ENCODE results near the gene TTC21A. TPM values are rescaled to one million over a fixed set of nuclear protein-coding genes. Genes with fewer than 3 reads are reported as not detected.

TTC21A gene
- total RNA-seq, 1 donor, result 5.6 TPM

DNA sequence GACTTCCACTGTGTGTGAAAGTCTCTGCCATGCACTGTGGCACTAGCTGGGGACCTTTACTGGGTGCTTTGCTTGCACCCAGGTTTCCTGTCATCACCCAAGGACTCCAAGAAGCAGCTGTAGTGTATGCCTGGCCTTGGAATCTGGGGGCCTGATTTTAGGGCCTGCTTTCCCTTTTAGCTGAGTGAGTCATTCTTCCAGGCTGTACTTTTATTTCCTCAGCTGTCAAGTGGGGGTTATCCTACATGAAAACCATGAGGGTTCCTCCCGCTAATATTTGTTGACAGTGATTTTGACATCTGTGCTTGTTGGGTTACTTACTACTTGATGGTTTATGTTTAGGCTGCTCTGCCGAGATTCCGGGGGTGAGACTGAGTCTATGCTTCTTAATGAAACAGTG is 18.6 kb upstream of the TTC21A start:
- H3K27me3 ChIP-seq (ENCODE audit: insufficient read depth, low read length), result no peaks in the 10 kb centered on the region
- H3K4me1 ChIP-seq (ENCODE audit: insufficient read depth, low read length), result peaks cover 8% of the 10 kb centered on the region
- no peaks in the 10 kb centered on the region for H3K9me3 ChIP-seq (ENCODE audit: low read depth, low read length)
- no peak overlapping the region for H3K4me3 ChIP-seq (ENCODE audit: low read length)

DNA sequence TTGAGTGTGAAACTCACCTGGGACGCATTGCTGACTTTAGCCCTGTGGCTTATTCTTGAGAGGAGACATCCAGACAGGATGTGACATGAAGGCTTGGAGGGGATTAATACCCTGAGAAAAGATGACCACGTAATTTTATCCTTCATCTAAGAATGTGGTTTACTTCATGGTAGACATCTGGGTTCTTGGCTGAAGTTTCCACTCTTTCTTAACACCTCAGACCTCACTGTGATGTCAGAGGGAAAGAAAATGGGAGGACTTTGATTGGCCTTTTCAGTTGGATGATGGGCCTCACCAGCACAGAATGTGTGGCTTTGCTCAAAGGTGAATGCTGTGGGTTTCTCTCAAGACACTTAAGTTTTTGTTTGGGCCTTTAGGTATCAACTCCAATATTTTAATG is 16.6 kb upstream of the TTC21A start:
- no peak overlapping the region for H3K4me3 ChIP-seq (ENCODE audit: low read length)
- peaks cover 8% of the 10 kb centered on the region for H3K4me1 ChIP-seq (ENCODE audit: insufficient read depth, low read length)
- no peaks in the 10 kb centered on the region for H3K27me3 ChIP-seq (ENCODE audit: insufficient read depth, low read length)
- H3K9me3 ChIP-seq (ENCODE audit: low read depth, low read length), result no peaks in the 10 kb centered on the region

DNA sequence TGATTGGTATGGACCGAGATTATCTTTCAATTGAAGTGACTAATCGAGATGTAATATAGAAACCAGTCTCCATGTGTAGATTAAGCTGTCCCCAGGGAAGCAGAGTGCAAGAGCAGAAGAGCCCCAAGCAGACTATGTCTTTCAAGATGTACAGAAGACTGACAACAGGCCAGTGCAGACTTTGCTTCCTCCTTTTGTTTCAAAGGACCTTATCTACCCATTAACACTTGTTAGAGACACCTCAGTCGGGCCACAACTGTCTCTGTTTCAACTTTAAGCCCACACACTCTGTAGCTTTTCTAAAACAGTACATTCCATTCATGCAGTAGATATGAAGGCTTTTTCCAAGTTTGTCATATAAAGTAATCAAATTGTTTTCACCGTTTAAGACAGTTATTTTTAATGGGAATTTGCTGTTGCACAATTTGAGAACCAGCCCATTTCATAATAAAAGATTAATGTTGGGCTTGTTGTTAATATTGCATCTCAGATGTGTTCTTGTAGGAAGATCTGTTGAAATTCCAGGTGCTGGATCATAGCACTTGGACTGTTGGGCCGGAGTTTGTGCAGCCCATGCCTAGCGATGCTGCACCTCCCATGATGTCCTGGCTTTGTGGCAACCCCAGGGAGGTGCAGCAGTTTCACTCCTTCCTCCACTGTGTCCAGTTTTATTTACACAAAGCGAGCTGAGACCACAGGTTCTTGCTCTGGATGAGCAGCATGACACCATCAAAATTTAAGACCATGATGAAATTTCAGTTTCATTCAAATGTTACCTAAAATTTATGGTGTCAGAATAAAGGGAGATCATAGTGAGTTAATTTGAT is 12.4 kb upstream of the TTC21A start:
- H3K4me1 ChIP-seq (ENCODE audit: insufficient read depth, low read length), result no peaks in the 10 kb centered on the region
- H3K4me3 ChIP-seq (ENCODE audit: low read length), result no peak overlapping the region
- H3K27me3 ChIP-seq (ENCODE audit: insufficient read depth, low read length), result no peaks in the 10 kb centered on the region
- H3K9me3 ChIP-seq (ENCODE audit: low read depth, low read length), result no peaks in the 10 kb centered on the region

DNA sequence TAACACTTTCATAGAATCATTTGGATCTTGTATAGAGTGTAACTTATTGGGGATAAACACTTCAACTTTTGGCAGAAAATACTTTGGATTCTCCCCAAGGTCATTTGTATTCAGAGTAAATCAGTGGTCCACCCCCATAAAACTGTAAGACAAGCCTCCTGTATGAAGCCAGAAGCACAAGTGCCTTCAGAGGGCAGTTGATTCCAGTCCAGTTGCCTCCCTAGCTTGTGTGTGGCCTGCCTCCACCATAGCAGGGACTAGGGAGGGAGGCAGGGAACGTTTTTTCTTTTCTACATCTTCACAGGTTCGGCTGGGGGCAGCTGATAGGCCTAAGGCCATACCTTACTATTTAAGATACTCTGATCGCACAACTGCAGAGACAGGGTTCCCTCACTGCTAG is 11.7 kb upstream of the TTC21A start:
- H3K27me3 ChIP-seq (ENCODE audit: insufficient read depth, low read length), result no peaks in the 10 kb centered on the region
- H3K9me3 ChIP-seq (ENCODE audit: low read depth, low read length), result no peaks in the 10 kb centered on the region
- no peaks in the 10 kb centered on the region for H3K4me1 ChIP-seq (ENCODE audit: insufficient read depth, low read length)
- no peak overlapping the region for H3K4me3 ChIP-seq (ENCODE audit: low read length)

DNA sequence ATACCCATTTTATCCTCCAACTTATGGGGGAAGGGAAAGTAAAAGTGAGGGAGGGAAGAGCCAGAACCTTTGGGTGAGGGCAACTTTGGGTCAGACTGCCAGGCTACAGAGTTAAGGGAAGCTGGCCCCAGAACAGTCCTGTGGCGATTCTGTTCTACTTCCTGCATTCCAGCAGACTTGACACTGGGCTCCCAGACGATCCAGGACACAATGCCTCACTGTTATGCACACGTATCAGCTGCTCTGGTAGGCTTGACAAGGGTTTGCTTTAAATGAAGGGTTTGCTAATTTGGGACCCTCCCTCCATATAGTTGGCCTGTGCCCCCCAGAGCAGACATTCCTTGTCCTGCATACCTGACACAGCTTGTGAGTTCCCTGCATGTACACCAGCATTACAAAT is 10.7 kb upstream of the TTC21A start:
- peaks cover 4% of the 10 kb centered on the region for H3K4me1 ChIP-seq (ENCODE audit: insufficient read depth, low read length)
- no peak overlapping the region for H3K4me3 ChIP-seq (ENCODE audit: low read length)
- H3K9me3 ChIP-seq (ENCODE audit: low read depth, low read length), result no peaks in the 10 kb centered on the region
- H3K27me3 ChIP-seq (ENCODE audit: insufficient read depth, low read length), result no peaks in the 10 kb centered on the region

DNA sequence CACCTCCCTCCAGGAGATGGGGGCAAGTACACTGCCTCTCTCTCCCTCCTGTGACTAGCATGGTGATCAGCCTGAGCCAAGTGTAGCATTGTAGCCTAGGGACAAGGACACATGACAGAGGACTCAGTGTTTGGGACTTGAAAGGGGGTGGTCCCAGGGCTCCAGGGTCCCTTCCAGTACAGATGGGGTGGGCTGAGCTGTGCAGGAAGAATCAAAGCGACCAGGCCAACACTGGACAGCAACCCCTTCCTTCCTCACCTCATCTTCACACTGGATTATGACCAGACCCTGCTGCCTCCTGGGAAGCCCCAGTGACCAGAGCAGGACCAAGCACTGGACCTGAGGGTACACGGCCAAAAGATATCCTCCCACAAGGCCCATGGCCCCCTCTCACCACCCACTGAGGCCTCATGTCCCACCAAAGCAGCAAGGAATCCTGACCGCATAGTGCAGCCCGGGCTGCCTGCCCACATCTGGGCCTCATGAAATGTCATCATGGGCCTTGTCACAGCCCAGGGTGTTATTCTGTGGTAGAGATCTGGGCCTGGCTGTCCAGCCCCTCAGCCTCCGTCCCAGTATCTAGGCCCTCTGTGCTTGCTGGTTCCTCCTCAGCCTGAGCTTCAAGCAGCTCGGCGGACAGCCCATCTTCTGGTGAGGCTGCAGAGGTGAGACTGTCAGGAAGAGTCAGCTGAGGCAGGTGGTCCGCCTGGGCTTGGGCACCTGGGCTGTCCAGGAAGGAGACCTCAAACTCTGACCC is 9.6 kb upstream of the TTC21A start:
- Histone ChIP-seq H3K4me1 (ENCODE audit: insufficient read depth, low read length) (peaks cover 4% of the 10 kb centered on the region), H3K9me3 (ENCODE audit: low read depth, low read length) (no peaks in the 10 kb centered on the region), H3K27me3 (ENCODE audit: insufficient read depth, low read length) (no peaks in the 10 kb centered on the region), H3K4me3 (ENCODE audit: low read length) (no peak overlapping the region)

DNA sequence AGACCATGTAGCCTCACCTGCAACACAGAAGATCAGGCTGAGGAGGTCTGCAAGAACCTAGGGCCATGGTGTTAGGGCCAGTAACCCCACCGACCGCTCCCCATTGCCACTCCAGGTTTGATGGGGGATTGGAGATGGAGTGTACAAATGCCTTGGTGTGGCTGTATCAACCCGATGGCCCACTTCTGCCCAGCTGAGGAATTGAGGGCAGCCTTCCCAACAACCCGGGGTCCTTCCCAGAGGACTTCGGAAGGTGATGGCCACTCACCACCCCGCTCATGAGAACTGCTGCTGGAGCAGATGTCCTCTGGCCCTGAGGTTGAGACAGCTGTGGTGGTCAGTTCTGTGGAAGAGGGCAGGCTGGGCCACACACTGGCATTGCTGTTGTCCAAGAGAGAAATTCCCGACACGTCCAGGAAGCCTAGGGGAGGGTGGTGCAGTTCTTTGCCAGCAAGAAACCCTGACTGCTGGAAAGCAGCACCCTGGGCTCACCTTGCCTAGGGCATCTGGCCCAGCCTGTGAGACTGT is 8.9 kb upstream of the TTC21A start:
- Histone ChIP-seq H3K4me1 (ENCODE audit: insufficient read depth, low read length) (peaks cover 4% of the 10 kb centered on the region), H3K9me3 (ENCODE audit: low read depth, low read length) (no peaks in the 10 kb centered on the region), H3K27me3 (ENCODE audit: insufficient read depth, low read length) (no peaks in the 10 kb centered on the region), H3K4me3 (ENCODE audit: low read length) (no peak overlapping the region)

DNA sequence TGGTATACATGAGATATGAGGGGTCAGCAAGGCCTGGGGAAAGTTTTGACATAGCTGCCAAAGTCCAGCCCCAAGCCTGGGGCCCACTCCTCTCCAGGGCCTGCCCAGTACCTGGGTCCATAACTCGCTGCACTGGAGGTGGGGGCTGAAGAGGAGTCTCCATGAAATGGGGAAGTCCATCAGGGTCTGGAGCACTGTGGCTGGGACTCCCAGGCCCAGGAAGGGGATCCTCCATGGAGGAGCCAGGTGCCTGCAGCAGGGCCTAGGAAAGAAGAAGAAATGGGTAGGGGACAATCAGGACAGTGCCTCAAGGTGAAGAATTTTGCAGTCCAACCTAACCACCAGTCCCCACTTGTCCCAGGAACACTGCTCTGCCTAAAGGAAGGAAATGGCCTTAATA is 8.2 kb upstream of the TTC21A start:
- Histone ChIP-seq H3K4me1 (ENCODE audit: insufficient read depth, low read length) (peaks cover 4% of the 10 kb centered on the region), H3K4me3 (ENCODE audit: low read length) (no peak overlapping the region), H3K27me3 (ENCODE audit: insufficient read depth, low read length) (no peaks in the 10 kb centered on the region), H3K9me3 (ENCODE audit: low read depth, low read length) (no peaks in the 10 kb centered on the region)

DNA sequence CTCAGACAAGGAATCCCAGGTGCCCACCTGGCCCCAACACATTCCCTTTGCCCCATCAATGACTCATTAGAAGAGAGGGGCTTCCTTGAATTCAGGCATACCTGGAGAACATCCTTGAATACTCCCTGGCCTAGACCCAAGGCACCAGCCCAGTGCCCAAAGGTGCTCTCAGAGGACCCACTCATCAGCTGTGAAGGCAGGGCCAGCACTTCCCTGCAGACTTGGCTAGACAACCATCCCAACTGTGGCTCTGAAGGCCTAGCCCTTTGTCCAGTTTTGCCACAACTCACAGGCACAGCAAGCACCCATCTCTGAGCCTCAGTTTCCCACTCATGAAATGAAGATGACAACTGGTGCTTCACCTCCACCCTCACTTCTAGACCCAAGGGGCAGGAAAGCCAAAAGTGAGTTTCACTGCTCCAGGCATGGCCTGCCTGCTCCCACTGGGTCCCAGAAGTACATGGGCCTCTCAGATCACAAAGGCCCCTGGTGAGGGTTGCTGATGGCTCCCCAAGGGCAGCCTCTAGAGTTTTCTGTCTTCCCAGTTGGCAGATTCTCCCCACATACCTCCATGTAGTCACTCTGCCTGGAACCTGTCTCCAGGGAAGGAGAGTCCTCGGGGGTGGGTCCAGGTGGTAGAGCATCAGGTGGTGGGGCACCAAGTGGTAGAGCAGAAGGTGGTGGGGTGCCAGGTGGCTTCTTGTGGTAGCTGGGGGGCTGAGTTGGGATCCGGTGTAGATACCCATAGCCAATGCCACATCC is 7.6 kb upstream of the TTC21A start:
- H3K4me3 ChIP-seq (ENCODE audit: low read length), result no peak overlapping the region
- no peaks in the 10 kb centered on the region for H3K27me3 ChIP-seq (ENCODE audit: insufficient read depth, low read length)
- no peaks in the 10 kb centered on the region for H3K9me3 ChIP-seq (ENCODE audit: low read depth, low read length)
- H3K4me1 ChIP-seq (ENCODE audit: insufficient read depth, low read length), result peaks cover 7% of the 10 kb centered on the region

DNA sequence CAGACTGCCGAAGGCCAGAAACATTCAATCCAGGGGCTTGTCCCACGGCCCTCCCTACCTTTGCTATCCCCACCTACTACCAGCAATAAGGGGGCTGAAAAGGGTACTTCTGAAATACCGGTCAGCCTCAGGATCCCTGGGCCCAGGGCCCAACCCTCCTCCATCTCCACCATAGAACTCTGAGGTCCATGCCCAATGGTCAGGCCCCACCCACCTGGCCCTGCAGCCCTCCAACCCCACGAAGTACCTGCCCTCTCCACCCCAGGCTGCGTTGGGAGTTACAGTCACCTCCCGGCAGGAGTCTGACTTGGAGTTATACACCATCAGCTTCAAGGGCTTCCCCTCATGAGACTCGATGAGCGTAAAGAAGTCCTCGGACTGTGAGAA is 7.0 kb upstream of the TTC21A start:
- Histone ChIP-seq H3K4me3 (ENCODE audit: low read length) (no peak overlapping the region), H3K27me3 (ENCODE audit: insufficient read depth, low read length) (no peaks in the 10 kb centered on the region), H3K9me3 (ENCODE audit: low read depth, low read length) (no peaks in the 10 kb centered on the region), H3K4me1 (ENCODE audit: insufficient read depth, low read length) (peaks cover 11% of the 10 kb centered on the region)

DNA sequence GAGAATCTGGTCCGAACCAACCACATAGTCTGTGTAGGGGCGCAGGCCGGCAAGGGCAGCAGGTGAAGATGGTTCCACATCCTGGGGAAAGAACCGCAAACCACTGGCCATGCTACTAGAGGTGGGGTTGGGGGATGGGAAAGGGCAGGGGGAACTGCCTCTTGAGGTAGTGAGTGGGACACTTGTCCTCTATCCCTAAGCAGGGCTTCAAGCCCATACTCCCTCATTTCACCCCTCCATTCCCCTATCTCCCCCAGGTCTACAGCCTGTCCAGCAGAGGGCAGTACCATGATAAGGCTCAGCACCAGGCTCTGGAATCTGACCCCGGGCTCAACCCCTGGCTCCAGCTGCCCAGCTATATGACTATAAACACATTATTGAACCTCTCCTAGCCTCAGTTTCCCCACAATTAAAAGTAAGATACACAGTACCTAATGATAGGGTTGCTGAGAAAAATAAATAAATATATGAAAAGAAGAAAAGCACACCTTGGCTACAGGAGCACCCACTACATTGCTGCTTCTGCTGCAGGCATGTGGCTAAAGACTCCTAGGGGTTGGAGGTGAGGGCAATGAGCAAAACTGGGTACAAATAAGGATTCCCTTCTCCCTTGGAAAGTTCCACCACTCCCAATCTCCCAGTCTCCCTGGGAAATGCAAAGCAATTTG is 6.3 kb upstream of the TTC21A start:
- Histone ChIP-seq H3K4me3 (ENCODE audit: low read length) (no peak overlapping the region), H3K9me3 (ENCODE audit: low read depth, low read length) (no peaks in the 10 kb centered on the region), H3K27me3 (ENCODE audit: insufficient read depth, low read length) (no peaks in the 10 kb centered on the region), H3K4me1 (ENCODE audit: insufficient read depth, low read length) (peaks cover 18% of the 10 kb centered on the region)

DNA sequence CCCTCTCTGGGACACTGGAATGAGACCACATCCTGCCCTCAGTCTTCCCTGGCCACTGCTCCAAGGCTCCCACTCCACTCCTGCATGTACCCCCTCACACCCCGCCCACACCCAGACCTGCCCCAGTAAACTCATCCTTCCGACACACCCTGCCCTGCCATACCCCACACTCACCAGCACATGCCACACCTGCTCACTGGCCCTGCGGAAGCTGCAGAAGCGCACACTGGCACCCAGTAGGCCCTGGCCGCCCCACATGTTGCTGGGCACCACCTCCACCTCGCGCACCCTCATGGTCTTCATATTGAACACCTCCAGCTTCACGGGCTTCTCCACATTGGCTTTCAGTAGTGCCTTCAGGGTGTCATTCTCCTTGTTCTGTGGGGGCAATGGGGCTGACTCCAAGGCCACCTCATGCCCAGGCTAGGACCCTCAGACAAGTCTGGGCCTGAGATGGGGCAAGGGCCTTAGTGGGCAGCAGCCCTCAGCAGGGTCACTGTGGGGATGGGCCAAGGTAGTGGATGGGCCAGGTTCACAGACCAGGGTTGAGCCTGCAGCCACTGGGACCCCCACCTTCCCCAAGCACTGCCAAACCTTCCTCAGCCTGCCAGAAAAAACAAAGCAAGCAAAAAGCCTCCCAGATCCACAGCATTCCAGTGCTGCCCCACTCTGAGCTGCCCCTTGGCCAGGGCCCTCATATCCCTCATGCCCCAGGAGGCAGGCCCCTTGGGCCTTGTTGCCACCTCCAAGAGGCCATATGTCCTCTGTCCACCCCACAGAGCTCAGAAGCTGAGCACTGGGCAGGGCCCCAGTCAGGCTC is 4.8 kb upstream of the TTC21A start:
- Histone ChIP-seq H3K4me1 (ENCODE audit: insufficient read depth, low read length) (peaks cover 27% of the 10 kb centered on the region), H3K27me3 (ENCODE audit: insufficient read depth, low read length) (no peaks in the 10 kb centered on the region), H3K9me3 (ENCODE audit: low read depth, low read length) (no peaks in the 10 kb centered on the region), H3K4me3 (ENCODE audit: low read length) (no peak overlapping the region)

DNA sequence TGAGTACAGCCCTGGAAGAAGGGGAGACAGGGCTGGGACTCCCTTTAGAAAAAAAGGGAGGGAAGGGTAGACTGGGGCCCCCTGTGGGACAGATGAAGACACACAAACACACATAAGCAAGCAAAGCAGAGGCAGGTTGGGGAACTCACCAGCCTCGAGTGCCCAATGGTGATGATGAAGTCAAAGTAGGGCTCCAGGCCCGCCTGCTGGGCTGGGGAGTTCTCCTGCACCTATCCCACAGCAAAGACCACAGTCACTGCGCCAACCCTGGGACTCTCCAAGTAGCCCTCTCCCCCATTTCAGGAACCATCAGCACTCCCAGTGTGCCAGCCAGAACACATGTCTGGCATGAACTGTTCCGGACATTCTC is 4.2 kb upstream of the TTC21A start:
- Histone ChIP-seq H3K27me3 (ENCODE audit: insufficient read depth, low read length) (no peaks in the 10 kb centered on the region), H3K4me3 (ENCODE audit: low read length) (no peak overlapping the region), H3K9me3 (ENCODE audit: low read depth, low read length) (no peaks in the 10 kb centered on the region), H3K4me1 (ENCODE audit: insufficient read depth, low read length) (peaks cover 33% of the 10 kb centered on the region)
